CD8-positive, alpha-beta memory T cell (primary cell): ENCODE measurements around the gene CA10. TPM values are rescaled to one million over a fixed set of nuclear protein-coding genes. Genes with fewer than 3 reads are reported as not detected.

Source experiments
- CTCF ChIA-PET: fragments of 350-600 bp; sonication (Branson Sonifier 250); formaldehyde crosslinking; loops from one replicate; lab custom pipeline; 2021; ENCODE audit warnings: antibody characterized with exemption; lab: Charles Lee
- POLR2A ChIA-PET: fragments of 350-600 bp; sonication (Branson Sonifier 250); formaldehyde crosslinking; loops from one replicate; lab custom pipeline; 2021; ENCODE audit warnings: antibody characterized with exemption; lab: Charles Lee
- DNase-seq, 5 donors: peaks; one replicate each; pipeline versions ENCODE4 v3.0.0 to v3.0.0-alpha.2; 2020 to 2022; ENCODE audit warnings: mixed read lengths in 1 of 5
- H3K27ac ChIP-seq: one replicate; pipeline ENCODE4 v1.7.0; 2013; ENCODE audit warnings: low read depth, mild to moderate bottlenecking, low read length, moderate library complexity
- H3K27me3 ChIP-seq: 2 replicates; pipeline ENCODE4 v1.7.0; 2013; ENCODE audit warnings: low read length, mild to moderate bottlenecking; ENCODE audit not compliant: insufficient read depth, poor library complexity, severe bottlenecking
- H3K36me3 ChIP-seq: 2 replicates; pipeline ENCODE4 v1.7.0; 2013; ENCODE audit warnings: mild to moderate bottlenecking, low read length, moderate library complexity; ENCODE audit not compliant: insufficient read depth
- H3K4me1 ChIP-seq: 2 replicates; pipeline ENCODE4 v1.7.0; 2013; ENCODE audit warnings: mild to moderate bottlenecking, low read length, moderate library complexity; ENCODE audit not compliant: insufficient read depth
- H3K4me3 ChIP-seq: 2 replicates; pipeline ENCODE4 v1.7.0; 2013; ENCODE audit warnings: mild to moderate bottlenecking, low read length
- H3K9me3 ChIP-seq: 2 replicates; pipeline ENCODE4 v1.7.0; 2013; ENCODE audit warnings: mild to moderate bottlenecking, low read length
- H3K27ac Mint-ChIP-seq, 8 donors: one replicate each; pipeline ENCODE4 v1.8.0; 2020 to 2021; ENCODE audit warnings: mixed read lengths in 8 of 8, mild to moderate bottlenecking in 6 of 8, inconsistent platforms in 3 of 8, moderate library complexity in 3 of 8
- H3K27me3 Mint-ChIP-seq, 2 donors: one replicate each; pipeline ENCODE4 v1.8.0; 2020 to 2021; ENCODE audit warnings: mixed read lengths in 2 of 2, mild to moderate bottlenecking in 1 of 2, moderate library complexity in 1 of 2
- H3K36me3 Mint-ChIP-seq, 3 donors: one replicate each; pipeline ENCODE4 v1.8.0; 2020 to 2021; ENCODE audit warnings: mixed read lengths in 3 of 3, inconsistent platforms in 1 of 3, mild to moderate bottlenecking in 1 of 3
- H3K4me1 Mint-ChIP-seq, 3 donors: one replicate each; pipeline ENCODE4 v1.8.0; 2020 to 2021; ENCODE audit warnings: mixed read lengths in 3 of 3, inconsistent platforms in 1 of 3, mild to moderate bottlenecking in 1 of 3
- H3K4me3 Mint-ChIP-seq, 7 donors: one replicate each; pipeline ENCODE4 v1.8.0; 2020 to 2021; ENCODE audit warnings: mixed read lengths in 7 of 7, mild to moderate bottlenecking in 6 of 7, moderate library complexity in 4 of 7, inconsistent platforms in 2 of 7
- H3K9me3 Mint-ChIP-seq, 5 donors: one replicate each; pipeline ENCODE4 v1.8.0; 2020 to 2022; ENCODE audit warnings: mixed read lengths in 5 of 5, mild to moderate bottlenecking in 3 of 5, moderate library complexity in 2 of 5, inconsistent platforms in 1 of 5
- polyA plus RNA-seq: library from polyadenylated mRNA; unstranded; fragments of 300-500 nt; fragmentation: Illumina TruSeq; gene quantifications from one replicate; pipeline ENCODE4 v1.2.3, GENCODE V29; 2021
- total RNA-seq, 2 experiments: library from RNA; stranded (reverse); gene quantifications; one replicate each; pipeline ENCODE4 v1.2.3, GENCODE V29; 2021

The CA10 gene
- total and polyA plus RNA-seq, 3 experiments from 2014 or later = 0.18 TPM; not detected in 2

GRCh38 chr17:52110923-52111581 lies 47.5 kb downstream of the CA10 start:
- Mint-ChIP-seq H3K27ac (no peak overlapping the region), H3K36me3 (no peaks in the 10 kb centered on the region), H3K9me3 (peaks cover 0 to 3% (median 0%) of the 10 kb centered on the region in 5 donors), H3K4me1 (no peaks in the 10 kb centered on the region), H3K4me3 (no peak overlapping the region), H3K27me3 (no peaks in the 10 kb centered on the region)
- Histone ChIP-seq H3K27ac (no peak overlapping the region), H3K27me3 (no peaks in the 10 kb centered on the region), H3K36me3 (no peaks in the 10 kb centered on the region), H3K4me1 (no peaks in the 10 kb centered on the region), H3K4me3 (no peak overlapping the region), H3K9me3 (no peaks in the 10 kb centered on the region)
- DNase-seq = no peak
- ChIA-PET POLR2A (no interaction called here), CTCF (no interaction called here)

GRCh38 chr17:52106638-52107261 lies 51.8 kb downstream of the CA10 start:
- no peak overlapping the region for H3K4me3 ChIP-seq
- no peak for DNase-seq
- no peaks in the 10 kb centered on the region for H3K36me3 Mint-ChIP-seq
- H3K4me1 Mint-ChIP-seq = no peaks in the 10 kb centered on the region
- H3K4me1 ChIP-seq = no peaks in the 10 kb centered on the region
- H3K4me3 Mint-ChIP-seq = no peak overlapping the region
- CTCF ChIA-PET = interaction anchor here (0.9 kb wide), 1 partner anchor 34 kb away, joined by 3 read pairs; no protein-coding TSS in a partner anchor
- no peaks in the 10 kb centered on the region for H3K36me3 ChIP-seq
- peaks cover 0 to 3% of the 10 kb centered on the region in 2 donors for H3K27me3 Mint-ChIP-seq
- POLR2A ChIA-PET = no interaction called here
- H3K27ac Mint-ChIP-seq = no peak overlapping the region
- no peaks in the 10 kb centered on the region for H3K9me3 ChIP-seq
- no peaks in the 10 kb centered on the region for H3K27me3 ChIP-seq
- H3K9me3 Mint-ChIP-seq = peaks cover 0 to 2% (median 0%) of the 10 kb centered on the region in 5 donors
- H3K27ac ChIP-seq = no peak overlapping the region

GRCh38 chr17:52106072-52106471 lies 52.4 kb downstream of the CA10 start:
- ChIA-PET CTCF (interaction anchor here (0.9 kb wide), 1 partner anchor 33 kb away, joined by 3 read pairs; no protein-coding TSS in a partner anchor), POLR2A (no interaction called here)
- Mint-ChIP-seq H3K36me3 (no peaks in the 10 kb centered on the region), H3K27ac (no peak overlapping the region), H3K27me3 (peaks cover 0 to 3% of the 10 kb centered on the region in 2 donors), H3K4me1 (no peaks in the 10 kb centered on the region), H3K4me3 (no peak overlapping the region), H3K9me3 (peaks cover 0 to 2% (median 0%) of the 10 kb centered on the region in 5 donors)
- DNase-seq = no peak
- H3K9me3 ChIP-seq = no peaks in the 10 kb centered on the region
- H3K27ac ChIP-seq = no peak overlapping the region
- H3K4me1 ChIP-seq = no peaks in the 10 kb centered on the region
- H3K27me3 ChIP-seq = no peaks in the 10 kb centered on the region
- H3K36me3 ChIP-seq = no peaks in the 10 kb centered on the region
- H3K4me3 ChIP-seq = no peak overlapping the region

- Mint-ChIP-seq H3K27me3 (peaks cover 0 to 3% of the 10 kb centered on the region in 2 donors), H3K27ac (no peak overlapping the region), H3K4me3 (no peak overlapping the region), H3K9me3 (peaks cover 0 to 2% (median 0%) of the 10 kb centered on the region in 5 donors), H3K36me3 (no peaks in the 10 kb centered on the region), H3K4me1 (no peaks in the 10 kb centered on the region)
- no peak for DNase-seq
- ChIA-PET CTCF (interaction anchor here (0.9 kb wide), 1 partner anchor 33 kb away, joined by 3 read pairs; no protein-coding TSS in a partner anchor), POLR2A (no interaction called here)
- no peaks in the 10 kb centered on the region for H3K27me3 ChIP-seq
- no peaks in the 10 kb centered on the region for H3K9me3 ChIP-seq
- H3K27ac ChIP-seq = no peak overlapping the region
- H3K4me3 ChIP-seq = no peak overlapping the region
- no peaks in the 10 kb centered on the region for H3K4me1 ChIP-seq
- H3K36me3 ChIP-seq = no peaks in the 10 kb centered on the region
Observed at GRCh38 chr17:52105591-52105990, 52.9 kb downstream of the CA10 start.

DNA sequence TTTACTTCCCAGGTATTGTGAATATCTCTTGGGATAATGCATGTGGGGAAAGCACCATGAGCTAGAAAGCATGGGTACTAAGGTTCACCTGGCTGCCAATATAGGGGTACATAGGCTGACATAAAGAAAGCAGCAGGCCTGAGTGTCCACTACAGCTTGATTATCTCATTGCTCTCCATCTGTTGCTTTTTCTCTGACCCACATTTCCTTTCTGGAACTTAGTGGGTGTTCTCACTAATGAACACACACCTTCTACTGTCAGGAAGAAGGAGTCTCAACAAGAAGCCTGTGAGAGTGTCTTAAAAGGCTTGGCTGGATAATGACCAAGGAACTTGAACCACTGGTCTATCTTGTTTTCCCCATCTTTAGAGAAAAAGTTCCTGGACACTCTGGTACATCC lies 62.5 kb downstream of the CA10 start:
- Histone ChIP-seq H3K27me3 (no peaks in the 10 kb centered on the region), H3K36me3 (no peaks in the 10 kb centered on the region), H3K4me1 (no peaks in the 10 kb centered on the region), H3K27ac (no peak overlapping the region), H3K9me3 (no peaks in the 10 kb centered on the region), H3K4me3 (no peak overlapping the region)
- DNase-seq = no peak
- Mint-ChIP-seq H3K9me3 (peaks cover 0 to 5% (median 0%) of the 10 kb centered on the region in 5 donors), H3K36me3 (no peaks in the 10 kb centered on the region), H3K27ac (no peak overlapping the region), H3K27me3 (no peaks in the 10 kb centered on the region), H3K4me1 (no peaks in the 10 kb centered on the region), H3K4me3 (no peak overlapping the region)
- ChIA-PET CTCF (no interaction called here), POLR2A (no interaction called here)

DNA sequence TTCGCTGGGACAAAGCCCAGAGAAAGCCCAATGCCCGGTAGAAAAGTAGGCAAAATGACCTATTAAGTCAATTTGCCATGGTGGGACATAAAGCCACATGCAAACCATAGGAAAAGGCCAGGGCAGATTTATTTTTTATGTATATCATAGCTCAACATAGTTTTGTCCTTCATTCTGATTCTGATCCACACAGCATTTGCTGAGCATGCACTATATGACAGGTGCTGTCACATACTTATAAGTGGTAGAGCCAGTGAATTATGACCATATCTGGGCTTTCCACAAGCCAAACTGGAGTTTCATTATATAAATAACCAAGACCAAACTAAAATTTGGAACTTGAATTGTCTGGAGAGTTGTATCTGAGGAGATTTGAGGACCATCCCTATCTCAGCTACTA lies 74.3 kb downstream of the CA10 start:
- Mint-ChIP-seq H3K36me3 (no peaks in the 10 kb centered on the region), H3K27ac (no peak overlapping the region), H3K4me3 (no peak overlapping the region), H3K4me1 (no peaks in the 10 kb centered on the region), H3K9me3 (peaks cover 2 to 6% (median 2%) of the 10 kb centered on the region in 5 donors), H3K27me3 (no peaks in the 10 kb centered on the region)
- Histone ChIP-seq H3K27ac (no peak overlapping the region), H3K9me3 (no peaks in the 10 kb centered on the region), H3K4me3 (no peak overlapping the region), H3K27me3 (no peaks in the 10 kb centered on the region), H3K4me1 (no peaks in the 10 kb centered on the region), H3K36me3 (no peaks in the 10 kb centered on the region)
- CTCF ChIA-PET = no interaction called here
- POLR2A ChIA-PET = no interaction called here
- no peak for DNase-seq

- POLR2A ChIA-PET = no interaction called here
- no peak for DNase-seq
- no peak overlapping the region for H3K27ac Mint-ChIP-seq
Observed at GRCh38 chr17:52079496-52079895, 79.0 kb downstream of the CA10 start.

GRCh38 chr17:52071712-52072111 lies 86.8 kb downstream of the CA10 start:
- ChIA-PET CTCF (no interaction called here), POLR2A (no interaction called here)
- H3K27ac ChIP-seq = no peak overlapping the region
- no peak overlapping the region for H3K27ac Mint-ChIP-seq
- H3K27me3 Mint-ChIP-seq = no peaks in the 10 kb centered on the region
- no peaks in the 10 kb centered on the region for H3K36me3 Mint-ChIP-seq
- H3K27me3 ChIP-seq = no peaks in the 10 kb centered on the region
- DNase-seq = no peak
- H3K9me3 ChIP-seq = no peaks in the 10 kb centered on the region
- no peak overlapping the region for H3K4me3 Mint-ChIP-seq
- H3K9me3 Mint-ChIP-seq = peaks cover 0 to 2% (median 2%) of the 10 kb centered on the region in 5 donors
- H3K36me3 ChIP-seq = no peaks in the 10 kb centered on the region
- H3K4me3 ChIP-seq = no peak overlapping the region
- H3K4me1 Mint-ChIP-seq = no peaks in the 10 kb centered on the region
- no peaks in the 10 kb centered on the region for H3K4me1 ChIP-seq

More at GRCh38 chr17:52079496-52079895, 79.0 kb downstream of the CA10 start:
- Mint-ChIP-seq H3K36me3 (no peaks in the 10 kb centered on the region), H3K9me3 (peaks cover 0 to 8% (median 2%) of the 10 kb centered on the region in 5 donors), H3K4me3 (no peak overlapping the region), H3K27me3 (no peaks in the 10 kb centered on the region), H3K4me1 (no peaks in the 10 kb centered on the region)
- Histone ChIP-seq H3K4me3 (no peak overlapping the region), H3K36me3 (no peaks in the 10 kb centered on the region), H3K27ac (no peak overlapping the region), H3K9me3 (no peaks in the 10 kb centered on the region), H3K4me1 (no peaks in the 10 kb centered on the region), H3K27me3 (no peaks in the 10 kb centered on the region)
- CTCF ChIA-PET = no interaction called here
